Endothelial cell of hepatic sinusoid (primary cell): ENCODE results near the gene KIF23.

Experiments used
- in situ Hi-C: cut with HindIII; loops from 2 replicates; pipeline ENCODE4 v1.10.0; 2017; ENCODE audit warnings: low sequenced_read_pairs

KIF23 gene

DNA sequence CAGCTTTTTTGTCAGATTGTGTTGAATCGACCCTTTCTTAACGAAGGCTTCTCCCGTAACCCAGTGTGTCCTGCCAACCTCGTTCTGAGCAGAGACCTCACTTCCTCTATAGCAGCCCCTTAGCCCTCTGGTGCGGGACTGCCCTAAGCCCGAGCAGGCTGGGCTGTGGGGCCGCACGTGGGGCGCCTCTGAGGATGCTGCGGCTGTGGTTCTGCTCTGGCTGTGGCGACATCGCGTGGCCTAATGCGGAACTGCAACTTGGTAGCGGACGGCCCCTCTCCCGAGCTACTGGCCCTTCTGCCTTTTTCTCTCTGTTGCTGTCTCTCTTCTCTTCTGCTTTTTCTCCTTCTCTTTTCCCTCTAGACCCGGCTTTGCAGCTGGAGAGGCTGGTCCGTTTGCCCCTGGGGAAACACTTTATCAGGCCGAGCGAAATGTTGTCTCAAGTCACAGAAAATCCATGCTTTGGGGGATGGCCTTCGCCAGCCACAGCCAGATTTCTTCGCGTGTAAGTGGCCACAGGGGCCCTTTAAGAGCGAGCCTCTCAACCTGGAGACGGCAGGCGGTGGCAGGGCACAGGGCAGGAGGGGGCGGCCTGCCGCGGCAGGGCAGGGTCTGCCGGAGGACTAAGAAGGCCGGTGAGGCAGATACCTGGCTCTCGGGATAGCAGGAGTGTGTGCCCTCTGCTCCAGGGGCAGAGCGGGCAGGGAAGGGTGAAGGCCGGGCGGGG, 19.4 kb upstream of the KIF23 start:
- in situ Hi-C loops, result no loop called here

DNA sequence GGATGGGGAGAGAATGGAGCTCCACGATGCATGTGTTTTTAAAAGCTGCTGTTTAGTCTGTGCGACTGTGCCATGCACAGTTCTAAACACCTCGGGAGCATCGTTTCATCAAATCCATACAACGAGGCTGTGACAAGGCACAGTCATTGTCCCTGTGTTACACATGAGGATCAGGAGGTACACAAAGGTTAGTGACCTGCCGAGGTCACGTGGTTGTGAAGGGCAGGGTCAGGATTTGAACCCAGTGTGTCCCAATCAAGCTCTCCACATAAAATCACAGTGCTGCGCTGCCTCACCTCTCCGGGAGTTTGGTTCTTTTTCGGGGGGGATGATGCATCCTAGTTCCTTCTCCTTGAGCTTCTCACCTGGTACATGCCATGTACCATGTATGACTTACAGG, 18.7 kb upstream of the KIF23 start:
- in situ Hi-C loops, result no loop called here

DNA sequence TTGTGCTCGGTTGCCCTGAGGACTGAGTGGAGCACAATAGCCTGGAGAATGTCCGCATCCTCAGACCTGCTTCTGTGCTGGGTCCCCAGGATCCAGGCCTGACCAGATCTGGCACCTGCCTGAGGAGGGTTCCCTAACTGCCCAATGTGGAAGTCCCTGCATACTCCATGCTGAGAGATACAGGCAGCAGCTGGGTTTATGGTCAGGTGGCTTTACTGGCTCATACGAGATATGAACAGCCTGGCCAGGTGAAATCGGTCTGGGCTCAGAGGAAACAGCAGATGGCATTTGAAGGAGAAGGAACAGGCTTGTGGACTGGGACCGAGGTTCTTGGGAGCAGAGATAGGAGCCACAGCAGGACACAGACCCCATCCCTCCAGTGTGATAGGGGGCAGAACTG, 18.2 kb upstream of the KIF23 start:
- in situ Hi-C loops, result no loop called here

DNA sequence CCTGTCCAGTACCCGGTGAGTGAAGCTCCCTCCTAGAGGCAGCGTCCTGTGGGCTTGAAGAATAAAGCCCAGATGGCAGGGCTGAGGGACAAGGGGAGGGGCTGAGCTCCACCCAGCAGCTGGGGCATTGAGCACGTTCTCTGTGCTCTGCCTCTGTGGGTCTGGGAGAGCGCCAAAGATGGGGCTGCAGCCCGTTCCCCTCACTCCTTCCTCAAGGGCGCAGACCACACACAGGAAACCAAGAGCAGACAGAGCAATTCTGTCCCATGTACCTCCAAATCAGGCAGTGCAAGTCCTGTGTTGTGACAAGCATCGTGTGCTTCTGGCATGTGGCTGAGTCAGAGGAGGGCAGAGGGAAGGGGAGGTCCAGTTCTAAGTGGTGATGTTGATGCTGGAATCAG, 15.7 kb upstream of the KIF23 start:
- in situ Hi-C loops, result no loop called here

GRCh38 chr15:69400850-69401249, 13.3 kb upstream of the KIF23 start:
- in situ Hi-C loops, result loop anchor here (5.0 to 25.0 kb wide), 2 partner anchors 99 to 339 kb away; no protein-coding TSS in a partner anchor

DNA sequence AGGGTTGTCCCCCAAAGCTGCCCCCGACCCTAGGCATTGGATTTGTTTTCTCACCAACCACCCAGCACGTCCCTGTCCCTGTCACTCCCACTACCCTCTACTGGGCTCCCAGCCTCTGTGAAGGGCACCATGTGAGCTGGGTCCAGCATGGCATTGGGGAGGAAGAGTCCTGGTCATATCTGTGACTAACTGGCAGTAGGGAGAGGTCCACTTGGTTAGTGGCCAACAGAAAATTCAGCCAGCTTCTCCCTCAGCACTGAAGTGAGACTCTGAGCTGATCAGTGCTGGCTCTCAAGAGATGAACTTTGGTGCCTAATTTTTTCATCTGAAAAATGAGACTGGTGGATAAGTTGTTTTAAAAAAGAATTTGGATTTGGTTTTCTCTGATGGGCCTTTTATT, 11.3 kb upstream of the KIF23 start:
- in situ Hi-C loops, result loop anchor here (5.0 to 25.0 kb wide), 2 partner anchors 101 to 341 kb away; no protein-coding TSS in a partner anchor

DNA sequence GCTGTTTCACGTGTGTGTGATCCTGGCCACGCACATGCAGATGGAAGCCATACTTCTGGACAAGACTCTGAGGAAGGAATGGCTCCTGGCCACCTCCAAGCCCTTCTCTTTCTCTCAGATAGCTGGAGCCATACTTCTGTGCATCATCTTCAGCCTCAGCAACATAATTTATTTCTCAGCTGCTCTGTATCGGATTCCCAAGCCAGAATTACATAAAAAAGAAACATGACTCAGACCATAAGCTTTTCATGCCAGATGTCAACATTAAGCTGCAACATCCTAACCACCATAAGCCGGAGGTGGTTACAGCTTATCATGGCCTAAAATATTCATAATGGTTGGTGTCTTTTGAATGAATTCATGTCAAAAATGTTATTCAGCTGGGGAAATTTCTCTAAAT, 10.6 kb upstream of the KIF23 start:
- in situ Hi-C loops, result loop anchor here (5.0 to 25.0 kb wide), 2 partner anchors 101 to 341 kb away; no protein-coding TSS in a partner anchor

DNA sequence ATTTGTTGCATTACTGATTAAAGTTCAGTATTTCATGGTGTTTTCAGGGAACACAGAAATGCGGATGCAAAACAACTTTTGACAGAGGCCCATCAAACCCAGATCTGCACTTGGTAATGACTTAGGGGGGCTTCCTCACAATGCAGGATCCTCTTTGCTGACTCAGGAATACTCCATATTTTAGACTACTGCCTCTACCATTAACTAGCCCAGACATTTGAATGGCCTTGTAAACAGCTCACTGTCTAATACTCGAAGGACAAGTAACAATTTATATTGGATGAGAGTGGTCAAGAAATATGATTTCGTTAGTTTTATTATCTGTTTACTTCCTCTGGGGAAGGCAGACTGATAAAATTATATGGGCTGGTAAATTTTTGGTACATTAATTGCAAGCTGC, 9.0 kb upstream of the KIF23 start:
- in situ Hi-C loops, result loop anchor here (25.0 kb wide), 1 partner anchor 343 kb away; no protein-coding TSS in a partner anchor

GRCh38 chr15:69407719-69408400, 6.3 kb upstream of the KIF23 start:
- in situ Hi-C loops, result loop anchor here (25.0 kb wide), 1 partner anchor 346 kb away; no protein-coding TSS in a partner anchor

GRCh38 chr15:69408841-69409240, 5.3 kb upstream of the KIF23 start:
- in situ Hi-C loops, result loop anchor here (25.0 kb wide), 1 partner anchor 347 kb away; no protein-coding TSS in a partner anchor

- in situ Hi-C loops, result loop anchor here (25.0 kb wide), 1 partner anchor 348 kb away; no protein-coding TSS in a partner anchor
Observed at GRCh38 chr15:69410248-69410874, 3.8 kb upstream of the KIF23 start.

DNA sequence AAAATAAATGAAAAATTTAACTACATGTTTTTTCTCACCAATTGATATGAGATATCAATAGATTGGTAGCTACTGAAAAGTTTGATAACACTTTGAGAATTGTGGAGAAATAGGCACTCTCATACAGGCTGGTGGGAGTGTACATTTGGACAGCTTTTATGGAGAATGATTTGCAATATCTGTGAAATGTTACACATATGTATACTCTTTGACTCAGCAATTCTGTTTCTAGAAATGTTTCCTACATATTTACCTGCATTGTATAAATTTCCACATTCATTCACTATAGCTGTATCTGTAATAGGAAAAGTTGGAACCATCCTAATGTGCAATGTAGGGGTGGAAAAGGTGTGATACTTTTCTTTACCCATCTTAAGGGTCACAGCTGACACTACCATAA, 1.9 kb upstream of the KIF23 start:
- in situ Hi-C loops, result loop anchor here (25.0 kb wide), 1 partner anchor 350 kb away; no protein-coding TSS in a partner anchor

DNA sequence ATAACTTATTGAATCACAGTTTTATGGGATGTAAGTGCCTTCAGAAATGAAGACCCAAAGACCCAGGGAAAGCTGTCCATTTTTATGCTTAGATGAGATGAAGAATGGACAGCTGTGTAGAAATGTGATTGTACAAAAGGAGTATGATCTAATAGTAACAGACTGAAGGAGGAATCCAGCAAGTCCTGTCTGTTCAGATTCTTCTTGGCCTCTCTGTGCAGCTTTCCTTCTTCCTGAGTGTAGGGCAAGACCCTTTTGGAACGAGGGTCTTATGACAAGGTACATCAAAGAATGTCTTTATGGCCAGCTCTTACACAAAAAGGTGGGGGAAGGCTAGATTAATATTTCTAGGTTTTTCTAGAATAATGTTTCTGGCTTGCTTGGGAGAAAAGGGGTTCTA, 1.4 kb upstream of the KIF23 start:
- in situ Hi-C loops, result loop anchor here (25.0 kb wide), 1 partner anchor 350 kb away; no protein-coding TSS in a partner anchor

DNA sequence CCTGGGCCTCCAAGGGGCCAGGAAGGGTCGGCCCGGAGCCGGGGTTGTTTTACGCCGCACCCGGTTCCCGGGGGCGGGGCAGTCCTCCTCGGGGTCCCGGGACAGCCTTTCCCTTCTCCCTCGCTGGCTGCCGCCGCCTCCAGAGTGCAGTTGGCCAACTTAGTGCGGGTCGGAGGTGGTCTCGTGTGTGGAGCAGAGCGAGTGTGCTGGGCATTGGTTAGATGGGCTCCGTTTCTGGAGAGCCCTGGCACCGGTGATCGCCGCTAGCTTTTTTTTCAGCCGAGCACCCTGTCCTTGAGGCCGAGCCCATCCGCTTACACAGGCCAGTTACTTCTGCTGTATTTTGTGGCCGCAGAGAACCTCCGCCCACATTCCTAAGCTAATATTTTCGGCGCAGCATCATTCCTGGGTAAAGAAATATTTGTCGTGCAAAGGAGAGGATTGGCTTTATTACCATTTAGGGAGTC, 585 bp downstream of the KIF23 start:
- in situ Hi-C loops, result loop anchor here (25.0 kb wide), 1 partner anchor 352 kb away; no protein-coding TSS in a partner anchor

GRCh38 chr15:69415381-69415780, 1.2 kb downstream of the KIF23 start:
- in situ Hi-C loops, result loop anchor here (25.0 kb wide), 1 partner anchor 353 kb away; no protein-coding TSS in a partner anchor

DNA sequence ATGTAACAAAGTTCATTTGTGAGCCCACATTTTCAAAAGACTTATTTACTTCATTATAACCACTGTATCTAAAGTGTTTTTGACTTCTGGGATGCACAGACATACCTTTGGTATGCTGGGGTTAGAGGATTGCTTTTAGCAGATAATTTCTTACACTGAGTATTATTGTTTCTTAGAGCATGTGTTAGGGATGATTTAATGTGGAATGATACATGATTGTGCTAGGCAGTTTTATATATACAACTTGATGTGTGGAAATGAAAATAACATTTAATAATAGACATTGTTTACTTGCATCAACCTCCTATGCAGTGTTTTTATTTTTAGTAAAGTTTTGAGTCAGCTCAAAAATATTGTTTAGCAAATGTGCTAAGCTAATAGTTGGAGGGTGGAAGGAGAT, 3.4 kb downstream of the KIF23 start:
- in situ Hi-C loops, result loop anchor here (25.0 kb wide), 1 partner anchor 355 kb away; no protein-coding TSS in a partner anchor

DNA sequence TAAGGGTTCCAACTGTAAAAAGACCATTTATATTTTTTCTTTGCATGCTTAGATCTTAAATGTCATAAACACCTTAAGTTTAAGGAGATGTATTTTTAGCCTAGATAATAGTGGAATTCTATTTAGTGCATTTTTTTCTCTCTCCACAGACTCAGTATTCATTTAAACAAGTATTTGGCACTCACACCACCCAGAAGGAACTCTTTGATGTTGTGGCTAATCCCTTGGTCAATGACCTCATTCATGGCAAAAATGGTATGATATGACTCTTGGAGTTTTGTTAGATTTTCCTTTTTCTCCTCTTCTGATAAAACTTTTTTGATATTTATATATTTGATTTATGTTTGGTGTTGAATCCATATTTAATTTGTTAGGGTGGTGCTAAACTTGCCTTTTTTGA, 7.3 kb downstream of the KIF23 start:
- in situ Hi-C loops, result loop anchor here (25.0 kb wide), 1 partner anchor 359 kb away; no protein-coding TSS in a partner anchor

DNA sequence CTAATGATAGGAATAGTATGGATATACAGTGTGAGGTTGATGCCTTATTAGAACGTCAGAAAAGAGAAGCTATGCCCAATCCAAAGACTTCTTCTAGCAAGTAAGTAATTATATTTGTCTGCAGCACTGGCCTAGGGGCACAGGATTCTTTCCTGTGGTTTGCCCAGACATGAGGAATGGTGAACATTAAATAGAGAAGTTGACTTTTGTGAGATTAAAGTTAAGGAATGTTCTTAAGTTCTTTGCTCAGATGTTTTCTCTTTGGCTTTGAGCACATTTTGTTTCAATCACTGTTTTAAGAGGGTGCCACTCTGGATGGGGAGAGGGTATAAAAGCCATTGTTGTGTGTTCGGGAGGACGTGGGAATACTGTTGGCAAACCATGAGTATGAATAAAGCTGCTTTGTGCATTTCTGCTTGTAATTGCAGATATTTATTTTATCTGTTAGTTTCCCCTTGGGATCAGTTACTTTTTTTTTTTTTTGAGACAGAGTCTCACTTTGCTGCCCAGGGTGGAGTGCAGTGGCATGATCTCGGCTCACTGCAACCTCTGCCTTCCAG, 8.3 kb downstream of the KIF23 start:
- in situ Hi-C loops, result loop anchor here (25.0 kb wide), 1 partner anchor 360 kb away; no protein-coding TSS in a partner anchor

DNA sequence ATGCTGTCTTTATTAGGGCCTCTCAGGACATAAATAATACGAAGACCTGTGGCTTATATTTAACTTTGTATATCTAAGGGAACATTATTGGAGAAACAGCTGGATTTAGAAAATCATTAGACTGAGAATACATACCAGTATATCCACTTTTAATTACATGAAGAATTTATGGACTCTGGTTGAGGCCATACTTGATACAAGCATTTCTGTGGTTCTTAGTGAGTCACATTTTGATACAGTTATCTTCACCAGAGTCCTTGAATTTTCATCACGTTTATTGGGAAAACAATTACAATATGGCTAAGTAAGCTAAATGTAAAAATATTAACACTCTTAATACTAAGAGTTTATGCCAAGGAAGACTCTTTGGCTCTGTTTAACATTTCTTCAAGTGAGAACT, 9.9 kb downstream of the KIF23 start:
- in situ Hi-C loops, result loop anchor here (25.0 kb wide), 1 partner anchor 362 kb away; no protein-coding TSS in a partner anchor

DNA sequence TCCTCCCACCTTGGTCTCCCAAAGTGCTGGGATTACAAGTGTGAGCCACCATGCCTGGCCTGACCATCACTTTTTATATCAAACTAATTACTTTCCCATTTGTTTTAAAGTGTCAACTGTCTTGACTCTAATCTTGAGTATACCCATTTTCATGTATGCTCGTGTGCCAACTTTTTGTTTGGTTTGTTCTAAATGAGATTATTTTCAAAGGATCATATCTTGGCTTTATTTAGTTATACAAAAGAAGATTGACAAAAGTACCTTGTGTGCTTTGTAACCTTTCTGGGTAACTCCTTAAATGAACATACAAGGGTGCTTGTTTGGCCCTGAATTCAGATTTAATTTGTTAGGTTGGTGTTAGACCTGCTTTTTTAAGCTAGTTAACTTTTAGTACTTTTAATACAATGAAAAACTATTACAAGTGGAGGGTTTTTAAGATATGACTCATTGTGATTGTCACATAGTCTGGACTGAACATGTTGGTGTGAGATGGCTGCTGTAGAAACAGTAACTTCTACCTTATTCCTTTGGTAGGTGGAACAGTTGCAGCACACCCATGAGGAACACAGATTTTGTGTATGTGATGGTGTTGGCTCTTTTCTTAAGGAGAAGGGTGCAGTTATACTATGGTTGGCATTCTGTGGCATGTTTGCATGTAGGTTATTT, 10.7 kb downstream of the KIF23 start:
- in situ Hi-C loops, result loop anchor here (25.0 kb wide), 1 partner anchor 363 kb away; no protein-coding TSS in a partner anchor
